HG03469 (cell line): ENCODE data around the gene BHLHA15.
A peak's percentile ranks its signal among the peaks of the same experiment; 100 is the strongest.

Experiments used
- ATAC-seq: cut with Tn5 transposase; IDR thresholded peaks from one replicate; pipeline ENCODE4 v1.9.1; 2021; ENCODE audit warnings: mild to moderate bottlenecking, moderate library complexity, moderate number of reproducible peaks; ENCODE audit not compliant: unreplicated experiment

BHLHA15 gene

GRCh38 chr7:98238976-98239375, 27.7 kb downstream of the BHLHA15 start:
- ATAC-seq: no peak

- ATAC-seq: no peak
Observed at GRCh38 chr7:98240961-98241673, 29.9 kb downstream of the BHLHA15 start.

- no peak for ATAC-seq
Observed at GRCh38 chr7:98241674-98242241, 30.5 kb downstream of the BHLHA15 start.

GRCh38 chr7:98242342-98242741, 31.1 kb downstream of the BHLHA15 start:
- ATAC-seq: no peak

GRCh38 chr7:98242934-98243333, 31.7 kb downstream of the BHLHA15 start:
- ATAC-seq: no peak

- no peak for ATAC-seq
Observed at GRCh38 chr7:98244871-98245270, 33.6 kb downstream of the BHLHA15 start.

- ATAC-seq: no peak
Observed at GRCh38 chr7:98248156-98248555, 36.9 kb downstream of the BHLHA15 start.

GRCh38 chr7:98249106-98249505, 37.9 kb downstream of the BHLHA15 start:
- ATAC-seq: no peak

- no peak for ATAC-seq
Observed at GRCh38 chr7:98250789-98251188, 39.5 kb downstream of the BHLHA15 start.

GRCh38 chr7:98251231-98251600, 40.0 kb downstream of the BHLHA15 start:
- ATAC-seq: peak; percentile 28

- ATAC-seq: peak; percentile 97
Observed at GRCh38 chr7:98251601-98252424, 40.6 kb downstream of the BHLHA15 start, which contains the start of gene TECPR1. TSS of gene TECPR1 (minus strand) at chr7:98252232. CDS start at chr7:98246146, 6,086 bp downstream.

GRCh38 chr7:98252425-98253054, 41.3 kb downstream of the BHLHA15 start:
- no peak for ATAC-seq

GRCh38 chr7:98254516-98254915, 43.3 kb downstream of the BHLHA15 start:
- ATAC-seq: no peak

GRCh38 chr7:98254951-98255610, 43.8 kb downstream of the BHLHA15 start:
- ATAC-seq: no peak

- no peak for ATAC-seq
Observed at GRCh38 chr7:98256431-98256830, 45.2 kb downstream of the BHLHA15 start.

- no peak for ATAC-seq
Observed at GRCh38 chr7:98257701-98258100, 46.5 kb downstream of the BHLHA15 start.
